HEK293 (cell line): Measurements from ENCODE around the gene MLX.

Source experiments
- ATF2 ChIP-seq: fragments of 450-650 bp; formaldehyde crosslinking; IDR thresholded peaks from 2 replicates; pipeline ENCODE4 v1.5.1; 2016; ENCODE audit warnings: missing biosample characterization, missing genetic modification characterization, low read depth
- EGR2 ChIP-seq: fragments of 450-650 bp; formaldehyde crosslinking; IDR thresholded peaks from 2 replicates; pipeline ENCODE4 v1.5.1; 2016; ENCODE audit warnings: low read depth, missing biosample characterization, missing genetic modification characterization
- GFI1B ChIP-seq: fragments of 450-650 bp; formaldehyde crosslinking; IDR thresholded peaks from 2 replicates; pipeline ENCODE4 v1.5.1; 2016; ENCODE audit warnings: missing biosample characterization, missing genetic modification characterization
- KLF7 ChIP-seq: fragments of 450-650 bp; formaldehyde crosslinking; IDR thresholded peaks from 2 replicates; pipeline ENCODE4 v1.5.1; 2016; ENCODE audit warnings: missing biosample characterization, missing genetic modification characterization, borderline replicate concordance
- PRDM6 ChIP-seq: fragments of 450-650 bp; formaldehyde crosslinking; IDR thresholded peaks from 2 replicates; pipeline ENCODE4 v1.5.1; 2017; ENCODE audit warnings: missing biosample characterization, missing genetic modification characterization
- SCRT1 ChIP-seq: fragments of 450-650 bp; formaldehyde crosslinking; IDR thresholded peaks from 2 replicates; pipeline ENCODE4 v1.5.1; 2016; ENCODE audit warnings: missing biosample characterization, missing genetic modification characterization, borderline replicate concordance
- YY1 ChIP-seq: fragments of 450-650 bp; formaldehyde crosslinking; IDR thresholded peaks from 2 replicates; pipeline ENCODE4 v1.5.1; 2018; ENCODE audit warnings: missing biosample characterization, missing genetic modification characterization
- ZNF10 ChIP-seq: fragments of 450-650 bp; formaldehyde crosslinking; IDR thresholded peaks from 2 replicates; pipeline ENCODE4 v1.5.1; 2017; ENCODE audit warnings: missing biosample characterization, missing genetic modification characterization
- ZNF132 ChIP-seq: fragments of 450-650 bp; formaldehyde crosslinking; IDR thresholded peaks from 2 replicates; pipeline ENCODE4 v1.5.1; 2017; ENCODE audit warnings: missing biosample characterization, missing genetic modification characterization, borderline replicate concordance
- ZNF169 ChIP-seq: fragments of 450-650 bp; formaldehyde crosslinking; IDR thresholded peaks from 2 replicates; pipeline ENCODE4 v1.5.1; 2016; ENCODE audit warnings: missing biosample characterization, missing genetic modification characterization
- ZNF184 ChIP-seq: fragments of 450-650 bp; IDR thresholded peaks from 2 replicates; pipeline ENCODE4 v1.5.1; 2018; ENCODE audit warnings: missing biosample characterization, mild to moderate bottlenecking, missing genetic modification characterization
- ZNF2 ChIP-seq: fragments of 450-650 bp; formaldehyde crosslinking; IDR thresholded peaks from 2 replicates; pipeline ENCODE4 v1.5.1; 2016; ENCODE audit warnings: missing biosample characterization, missing genetic modification characterization
- ZNF24 ChIP-seq: fragments of 450-650 bp; formaldehyde crosslinking; IDR thresholded peaks from 2 replicates; pipeline ENCODE4 v1.5.1; 2016; ENCODE audit warnings: missing biosample characterization, missing genetic modification characterization
- ZNF302 ChIP-seq: fragments of 450-650 bp; formaldehyde crosslinking; IDR thresholded peaks from 2 replicates; pipeline ENCODE4 v1.5.1; 2016; ENCODE audit warnings: missing biosample characterization, missing genetic modification characterization, low read depth
- ZNF335 ChIP-seq: fragments of 450-650 bp; formaldehyde crosslinking; conservative IDR thresholded peaks from 2 replicates; pipeline ENCODE4 v1.5.1; 2016; ENCODE audit warnings: missing biosample characterization, missing genetic modification characterization
- ZNF366 ChIP-seq: fragments of 450-650 bp; formaldehyde crosslinking; conservative IDR thresholded peaks from 2 replicates; pipeline ENCODE4 v1.5.1; 2016; ENCODE audit warnings: missing biosample characterization, missing genetic modification characterization
- ZNF391 ChIP-seq: fragments of 450-650 bp; formaldehyde crosslinking; IDR thresholded peaks from 2 replicates; pipeline ENCODE4 v1.5.1; 2016; ENCODE audit warnings: low read depth, missing biosample characterization, missing genetic modification characterization, borderline replicate concordance
- ZNF398 ChIP-seq: fragments of 450-650 bp; formaldehyde crosslinking; IDR thresholded peaks from 2 replicates; pipeline ENCODE4 v1.5.1; 2017; ENCODE audit warnings: missing biosample characterization, missing genetic modification characterization
- ZNF404 ChIP-seq: fragments of 450-650 bp; formaldehyde crosslinking; IDR thresholded peaks from 2 replicates; pipeline ENCODE4 v1.5.1; 2017; ENCODE audit warnings: missing biosample characterization, missing genetic modification characterization
- ZNF501 ChIP-seq: fragments of 450-650 bp; formaldehyde crosslinking; IDR thresholded peaks from 2 replicates; pipeline ENCODE4 v1.5.1; 2016; ENCODE audit warnings: missing biosample characterization, missing genetic modification characterization
- ZNF558 ChIP-seq: fragments of 450-650 bp; formaldehyde crosslinking; IDR thresholded peaks from 2 replicates; pipeline ENCODE4 v1.5.1; 2016; ENCODE audit warnings: missing biosample characterization, missing genetic modification characterization
- ZNF623 ChIP-seq: fragments of 450-650 bp; formaldehyde crosslinking; IDR thresholded peaks from 2 replicates; pipeline ENCODE4 v1.5.1; 2016; ENCODE audit warnings: missing biosample characterization, missing genetic modification characterization
- ZNF654 ChIP-seq: fragments of 450-650 bp; formaldehyde crosslinking; IDR thresholded peaks from 2 replicates; pipeline ENCODE4 v1.5.1; 2016; ENCODE audit warnings: low read depth, missing biosample characterization, missing genetic modification characterization
- ZNF664 ChIP-seq: fragments of 450-650 bp; formaldehyde crosslinking; IDR thresholded peaks from 2 replicates; pipeline ENCODE4 v1.5.1; 2016; ENCODE audit warnings: missing biosample characterization, missing genetic modification characterization
- ZNF701 ChIP-seq: fragments of 450-650 bp; formaldehyde crosslinking; IDR thresholded peaks from 2 replicates; pipeline ENCODE4 v1.5.1; 2016; ENCODE audit warnings: missing biosample characterization, missing genetic modification characterization
- ZNF707 ChIP-seq: fragments of 450-650 bp; formaldehyde crosslinking; IDR thresholded peaks from 2 replicates; pipeline ENCODE4 v1.5.1; 2016; ENCODE audit warnings: missing biosample characterization, missing genetic modification characterization
- ZNF843 ChIP-seq: fragments of 450-650 bp; formaldehyde crosslinking; IDR thresholded peaks from 2 replicates; pipeline ENCODE4 v1.5.1; 2016; ENCODE audit warnings: missing biosample characterization, missing genetic modification characterization
- TF ChIP-seq, protein P1 (sequence below): fragments of 450-650 bp; formaldehyde crosslinking; IDR thresholded peaks from 2 replicates; pipeline ENCODE4 v1.5.1; 2016; ENCODE audit warnings: missing biosample characterization, missing genetic modification characterization
- TF ChIP-seq, protein P2 (sequence below): fragments of 450-650 bp; formaldehyde crosslinking; IDR thresholded peaks from 2 replicates; pipeline ENCODE4 v1.5.1; 2016; ENCODE audit warnings: missing biosample characterization, missing genetic modification characterization
- TF ChIP-seq, protein P3 (sequence below): fragments of 450-650 bp; formaldehyde crosslinking; IDR thresholded peaks from 2 replicates; pipeline ENCODE4 v1.5.1; 2016; ENCODE audit warnings: missing biosample characterization, missing genetic modification characterization
- TF ChIP-seq, protein P4 (sequence below): fragments of 450-650 bp; formaldehyde crosslinking; IDR thresholded peaks from 2 replicates; pipeline ENCODE4 v1.5.1; 2016; ENCODE audit warnings: missing biosample characterization, missing genetic modification characterization

MLX gene

GRCh38 chr17:42517516-42517915, 49.4 kb upstream of the MLX start (continued):
- TF ChIP-seq ZNF398 (no peak), ZNF501 (no peak), ZNF701 (tag by site-specific recombination) (no peak), ZNF707 (no peak), ZNF623 (tag by site-specific recombination) (no peak), ZNF404 (tag by site-specific recombination) (no peak), ZNF184 (no peak), ZNF169 (tag by site-specific recombination) (no peak), ZNF132 (no peak), ZNF391 (tag by site-specific recombination) (no peak), ZNF664 (tag by site-specific recombination) (no peak), ZNF335 (no peak), EGR2 (no peak), SCRT1 (tag by site-specific recombination) (no peak), ZNF366 (no peak), ZNF654 (tag by site-specific recombination) (peak; percentile 87), YY1 (tag by site-specific recombination) (no peak), PRDM6 (tag by site-specific recombination) (no peak), KLF7 (0 out of 2 replicates have a peak, but pooled peaks have one; percentile 17), ZNF558 (tag by site-specific recombination) (no peak), ZNF2 (tag by site-specific recombination) (peak; percentile 50; the same call in 1 of the 2 replicates), ZNF843 (tag by site-specific recombination) (no peak), ZNF24 (tag by site-specific recombination) (no peak), ZNF302 (tag by site-specific recombination) (no peak), ATF2 (no peak), GFI1B (tag by site-specific recombination) (no peak), ZNF10 (tag by site-specific recombination) (no peak)
- TF ChIP-seq, protein P1, sequence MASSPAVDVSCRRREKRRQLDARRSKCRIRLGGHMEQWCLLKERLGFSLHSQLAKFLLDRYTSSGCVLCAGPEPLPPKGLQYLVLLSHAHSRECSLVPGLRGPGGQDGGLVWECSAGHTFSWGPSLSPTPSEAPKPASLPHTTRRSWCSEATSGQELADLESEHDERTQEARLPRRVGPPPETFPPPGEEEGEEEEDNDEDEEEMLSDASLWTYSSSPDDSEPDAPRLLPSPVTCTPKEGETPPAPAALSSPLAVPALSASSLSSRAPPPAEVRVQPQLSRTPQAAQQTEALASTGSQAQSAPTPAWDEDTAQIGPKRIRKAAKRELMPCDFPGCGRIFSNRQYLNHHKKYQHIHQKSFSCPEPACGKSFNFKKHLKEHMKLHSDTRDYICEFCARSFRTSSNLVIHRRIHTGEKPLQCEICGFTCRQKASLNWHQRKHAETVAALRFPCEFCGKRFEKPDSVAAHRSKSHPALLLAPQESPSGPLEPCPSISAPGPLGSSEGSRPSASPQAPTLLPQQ (tag by site-specific recombination) = no peak
- TF ChIP-seq, protein P2, sequence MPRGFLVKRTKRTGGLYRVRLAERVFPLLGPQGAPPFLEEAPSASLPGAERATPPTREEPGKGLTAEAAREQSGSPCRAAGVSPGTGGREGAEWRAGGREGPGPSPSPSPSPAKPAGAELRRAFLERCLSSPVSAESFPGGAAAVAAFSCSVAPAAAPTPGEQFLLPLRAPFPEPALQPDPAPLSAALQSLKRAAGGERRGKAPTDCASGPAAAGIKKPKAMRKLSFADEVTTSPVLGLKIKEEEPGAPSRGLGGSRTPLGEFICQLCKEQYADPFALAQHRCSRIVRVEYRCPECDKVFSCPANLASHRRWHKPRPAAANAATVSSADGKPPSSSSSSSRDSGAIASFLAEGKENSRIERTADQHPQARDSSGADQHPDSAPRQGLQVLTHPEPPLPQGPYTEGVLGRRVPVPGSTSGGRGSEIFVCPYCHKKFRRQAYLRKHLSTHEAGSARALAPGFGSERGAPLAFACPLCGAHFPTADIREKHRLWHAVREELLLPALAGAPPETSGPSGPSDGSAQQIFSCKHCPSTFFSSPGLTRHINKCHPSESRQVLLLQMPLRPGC (tag by site-specific recombination) = no peak; the same call in 1 of the 2 replicates
- TF ChIP-seq, protein P3, sequence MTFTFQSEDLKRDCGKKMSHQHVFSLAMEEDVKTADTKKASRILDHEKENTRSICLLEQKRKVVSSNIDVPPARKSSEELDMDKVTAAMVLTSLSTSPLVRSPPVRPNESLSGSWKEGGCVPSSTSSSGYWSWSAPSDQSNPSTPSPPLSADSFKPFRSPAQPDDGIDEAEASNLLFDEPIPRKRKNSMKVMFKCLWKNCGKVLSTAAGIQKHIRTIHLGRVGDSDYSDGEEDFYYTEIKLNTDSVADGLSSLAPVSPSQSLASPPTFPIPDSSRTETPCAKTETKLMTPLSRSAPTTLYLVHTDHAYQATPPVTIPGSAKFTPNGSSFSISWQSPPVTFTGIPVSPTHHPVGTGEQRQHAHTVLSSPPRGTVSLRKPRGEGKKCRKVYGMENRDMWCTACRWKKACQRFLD (tag by site-specific recombination) = no peak
- TF ChIP-seq, protein P4, sequence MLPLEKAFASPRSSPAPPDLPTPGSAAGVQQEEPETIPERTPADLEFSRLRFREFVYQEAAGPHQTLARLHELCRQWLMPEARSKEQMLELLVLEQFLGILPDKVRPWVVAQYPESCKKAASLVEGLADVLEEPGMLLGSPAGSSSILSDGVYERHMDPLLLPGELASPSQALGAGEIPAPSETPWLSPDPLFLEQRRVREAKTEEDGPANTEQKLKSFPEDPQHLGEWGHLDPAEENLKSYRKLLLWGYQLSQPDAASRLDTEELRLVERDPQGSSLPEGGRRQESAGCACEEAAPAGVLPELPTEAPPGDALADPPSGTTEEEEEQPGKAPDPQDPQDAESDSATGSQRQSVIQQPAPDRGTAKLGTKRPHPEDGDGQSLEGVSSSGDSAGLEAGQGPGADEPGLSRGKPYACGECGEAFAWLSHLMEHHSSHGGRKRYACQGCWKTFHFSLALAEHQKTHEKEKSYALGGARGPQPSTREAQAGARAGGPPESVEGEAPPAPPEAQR (tag by site-specific recombination) = no peak
